HepG2 (cell line): ENCODE data around the gene LRRC8E. TPM values are rescaled to one million over a fixed set of nuclear protein-coding genes. Genes with fewer than 3 reads are reported as not detected.

Source experiments
- CHCHD3 ChIP-seq: sonication (generic); formaldehyde crosslinking; IDR thresholded peaks from 2 replicates; pipeline ENCODE4 v1.8.0; 2022; ENCODE audit warnings: mild to moderate bottlenecking, missing genetic modification reagents, moderate library complexity
- DPF2 ChIP-seq: sonication (generic); formaldehyde crosslinking; IDR thresholded peaks from 2 replicates; pipeline ENCODE4 v1.4.0; 2020; ENCODE audit warnings: mild to moderate bottlenecking, low read depth, missing genetic modification reagents, borderline replicate concordance
- E2F1 ChIP-seq: sonication (generic); formaldehyde crosslinking; IDR thresholded peaks from 2 replicates; pipeline ENCODE4 v1.5.0; 2020; ENCODE audit warnings: missing genetic modification reagents
- HNRNPL ChIP-seq: fragments of 200-400 bp; formaldehyde crosslinking; IDR thresholded peaks from 2 replicates; pipeline ENCODE4 v1.6.1; 2017; ENCODE audit warnings: mild to moderate bottlenecking, low read depth, low read length
- HOXD1 ChIP-seq: sonication (generic); formaldehyde crosslinking; IDR thresholded peaks from 2 replicates; pipeline ENCODE4 v1.5.0; 2020; ENCODE audit warnings: missing genetic modification reagents
- JARID2 ChIP-seq: sonication (generic); formaldehyde crosslinking; IDR thresholded peaks from 2 replicates; pipeline ENCODE4 v1.8.1; 2023; ENCODE audit warnings: missing genetic modification reagents, inconsistent platforms; ENCODE audit not compliant: insufficient replicate concordance
- KDM5B ChIP-seq: sonication (generic); formaldehyde crosslinking; IDR thresholded peaks from 2 replicates; pipeline ENCODE4 v1.4.0; 2020; ENCODE audit warnings: missing genetic modification reagents, mild to moderate bottlenecking, borderline replicate concordance
- KMT2B ChIP-seq: IDR thresholded peaks from 2 replicates; pipeline ENCODE4 v1.6.1; 2016; ENCODE audit warnings: missing genetic modification reagents, missing compliant biosample characterization
- LRRFIP1 ChIP-seq: sonication (generic); formaldehyde crosslinking; conservative IDR thresholded peaks from 2 replicates; pipeline ENCODE4 v1.4.0; 2020; ENCODE audit warnings: missing genetic modification reagents
- MAZ ChIP-seq, 2 experiments: sonication (generic) in 1 of 2; formaldehyde crosslinking in 1 of 2; IDR thresholded peaks; 2 replicates each; pipeline versions ENCODE4 v1.5.0 to v1.6.1; 2012 to 2020; ENCODE audit warnings: low read depth in 2 of 2, mild to moderate bottlenecking in 2 of 2, borderline replicate concordance in 1 of 2, improper control_type of control experiment in 1 of 2, low read length in 1 of 2, missing genetic modification reagents in 1 of 2, moderate library complexity in 1 of 2
- STAG1 ChIP-seq: sonication (generic); formaldehyde crosslinking; IDR thresholded peaks from 2 replicates; pipeline ENCODE4 v1.4.0; 2020; ENCODE audit warnings: missing genetic modification reagents
- TBX2 ChIP-seq: sonication (generic); formaldehyde crosslinking; IDR thresholded peaks from 2 replicates; pipeline ENCODE4 v1.5.0; 2020; ENCODE audit warnings: missing genetic modification reagents, mild to moderate bottlenecking, borderline replicate concordance
- TCF7L2 ChIP-seq: IDR thresholded peaks from 2 replicates; pipeline ENCODE4 v1.6.1; 2011; ENCODE audit warnings: mild to moderate bottlenecking, low read depth, low read length, moderate library complexity
- ZBTB2 ChIP-seq: sonication (generic); formaldehyde crosslinking; IDR thresholded peaks from 2 replicates; pipeline ENCODE4 v1.8.0; 2022; ENCODE audit warnings: low read depth, missing genetic modification reagents
- ZFY ChIP-seq: sonication (generic); formaldehyde crosslinking; IDR thresholded peaks from 2 replicates; pipeline ENCODE4 v1.4.0; 2020; ENCODE audit warnings: missing genetic modification reagents
- ZNF546 ChIP-seq: sonication (generic); formaldehyde crosslinking; conservative IDR thresholded peaks from 2 replicates; pipeline ENCODE4 v1.8.1; 2023; ENCODE audit warnings: mild to moderate bottlenecking, missing genetic modification reagents
- polyA plus RNA-seq, 8 experiments: library from polyadenylated mRNA; depleted of rRNA in 3 of 8; stranded (reverse) in 7 of 8; unstranded in 1 of 8; fragments of >200 nt; fragmentation: Illumina TruSeq in 4 of 8; extraction: Trizol in 4 of 8; gene quantifications; 2 replicates each; pipeline versions ENCODE4 v1.2.1 to v1.2.3, GENCODE V29; 2011 to 2016; ENCODE audit warnings: low read depth in 4 of 8, missing spikeins in 1 of 8, mixed read lengths in 1 of 8; ENCODE audit not compliant: insufficient read depth in 1 of 8
- total RNA-seq, 5 experiments: library from RNA; depleted of rRNA; stranded (reverse); fragments of >200 nt; fragmentation: Illumina TruSeq; extraction: Trizol; gene quantifications; 2 replicates each; pipeline ENCODE4 v1.2.3, GENCODE V29; 2016; ENCODE audit warnings: low read depth in 1 of 5
- TF ChIP-seq, protein P1 (sequence below): sonication (generic); formaldehyde crosslinking; IDR thresholded peaks from 2 replicates; pipeline ENCODE4 v1.8.1; 2023; ENCODE audit warnings: missing genetic modification reagents, mild to moderate bottlenecking, borderline replicate concordance
- TF ChIP-seq, protein P2 (sequence below): IDR thresholded peaks from 2 replicates; pipeline ENCODE4 v1.6.1; 2016; ENCODE audit warnings: low read depth, borderline replicate concordance
- TF ChIP-seq, protein P3 (sequence below): IDR thresholded peaks from 2 replicates; pipeline ENCODE4 v1.6.1; 2016; ENCODE audit warnings: missing compliant biosample characterization, missing genetic modification reagents, borderline replicate concordance
- TF ChIP-seq, protein P4 (sequence below): sonication (generic); formaldehyde crosslinking; IDR thresholded peaks from 2 replicates; pipeline ENCODE4 v1.8.1; 2023; ENCODE audit warnings: missing genetic modification reagents, inconsistent platforms, borderline replicate concordance

The LRRC8E gene
- total and polyA plus RNA-seq, 2 of the 13 experiments (the other 11 are each of a cell fraction or from before 2014, with no cell fraction given) = 8.0 to 10.3 TPM

DNA sequence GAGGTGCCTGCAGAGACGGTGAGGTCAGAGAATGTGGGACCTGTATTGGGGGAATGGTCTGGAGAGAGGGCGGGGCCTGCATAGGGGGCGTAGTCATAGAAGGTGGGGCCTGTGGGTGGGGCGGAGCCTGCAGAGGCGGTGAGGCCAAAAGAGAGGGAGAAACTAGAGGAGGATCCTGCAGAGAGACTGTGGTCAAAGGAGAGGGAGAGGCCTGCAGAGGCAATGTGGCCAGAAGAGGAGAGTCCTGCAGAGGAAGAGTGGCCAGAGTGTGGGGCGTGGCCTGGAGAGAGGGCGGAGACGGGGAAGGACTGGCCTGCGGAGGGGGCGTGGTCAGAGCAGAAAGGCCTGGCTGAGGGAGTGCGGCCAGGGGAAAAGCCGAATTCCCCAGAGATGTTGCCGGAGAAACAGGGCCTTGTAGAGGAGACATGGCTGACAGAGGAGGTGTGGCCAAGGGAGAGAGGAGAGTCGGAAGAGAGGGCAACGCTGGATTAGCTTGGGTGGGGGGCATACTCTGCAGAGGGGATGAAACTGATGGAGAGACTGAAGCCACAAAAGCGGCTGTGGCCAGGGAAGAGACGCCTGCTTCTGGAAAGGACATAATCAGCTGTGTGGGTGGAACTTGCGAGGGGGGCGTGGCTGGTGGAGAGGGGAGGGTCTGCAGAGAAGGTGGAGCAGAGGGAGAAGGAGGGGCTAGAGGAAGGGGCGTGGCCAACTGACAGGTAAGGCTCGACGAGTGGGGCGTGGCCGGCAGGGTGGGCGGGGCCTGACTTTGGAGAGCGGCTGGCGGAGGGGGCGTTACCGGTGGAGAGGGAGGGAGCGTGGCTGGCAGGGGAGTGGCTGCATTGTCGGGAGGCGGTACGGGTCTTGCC is 16.6 kb upstream of the LRRC8E start (continued):
- TF ChIP-seq KMT2B (no peak), CHCHD3 (no peak), HNRNPL (no peak), KDM5B (no peak), TBX2 (CRISPR knock-in tag) (peak; percentile 64), MAZ (IDR thresholded peaks at IDR 0.05; ENCODE audit: borderline replicate concordance, low read depth, low read length) (peak; percentile 59; the same call in 1 of the 2 replicates), MAZ (CRISPR knock-in tag; IDR thresholded peaks at IDR 0.05; ENCODE audit: low read depth) (peak; percentile 46; the same call in 1 of the 2 replicates), JARID2 (CRISPR knock-in tag) (no peak), ZBTB2 (CRISPR knock-in tag) (no peak), TCF7L2 (no peak), HOXD1 (CRISPR knock-in tag) (no peak), DPF2 (CRISPR knock-in tag) (no peak), STAG1 (CRISPR knock-in tag) (no peak), ZFY (peak; percentile 41), E2F1 (no peak), LRRFIP1 (CRISPR knock-in tag) (no peak), ZNF546 (no peak)
- TF ChIP-seq, protein P1, sequence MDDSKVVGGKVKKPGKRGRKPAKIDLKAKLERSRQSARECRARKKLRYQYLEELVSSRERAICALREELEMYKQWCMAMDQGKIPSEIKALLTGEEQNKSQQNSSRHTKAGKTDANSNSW (CRISPR knock-in tag) = no peak
- TF ChIP-seq, protein P2, sequence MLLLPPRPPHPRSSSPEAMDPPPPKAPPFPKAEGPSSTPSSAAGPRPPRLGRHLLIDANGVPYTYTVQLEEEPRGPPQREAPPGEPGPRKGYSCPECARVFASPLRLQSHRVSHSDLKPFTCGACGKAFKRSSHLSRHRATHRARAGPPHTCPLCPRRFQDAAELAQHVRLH (CRISPR knock-in tag) = no peak
- TF ChIP-seq, protein P3, sequence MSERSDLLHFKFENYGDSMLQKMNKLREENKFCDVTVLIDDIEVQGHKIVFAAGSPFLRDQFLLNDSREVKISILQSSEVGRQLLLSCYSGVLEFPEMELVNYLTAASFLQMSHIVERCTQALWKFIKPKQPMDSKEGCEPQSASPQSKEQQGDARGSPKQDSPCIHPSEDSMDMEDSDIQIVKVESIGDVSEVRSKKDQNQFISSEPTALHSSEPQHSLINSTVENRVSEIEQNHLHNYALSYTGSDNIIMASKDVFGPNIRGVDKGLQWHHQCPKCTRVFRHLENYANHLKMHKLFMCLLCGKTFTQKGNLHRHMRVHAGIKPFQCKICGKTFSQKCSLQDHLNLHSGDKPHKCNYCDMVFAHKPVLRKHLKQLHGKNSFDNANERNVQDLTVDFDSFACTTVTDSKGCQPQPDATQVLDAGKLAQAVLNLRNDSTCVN (CRISPR knock-in tag) = no peak
- TF ChIP-seq, protein P4, sequence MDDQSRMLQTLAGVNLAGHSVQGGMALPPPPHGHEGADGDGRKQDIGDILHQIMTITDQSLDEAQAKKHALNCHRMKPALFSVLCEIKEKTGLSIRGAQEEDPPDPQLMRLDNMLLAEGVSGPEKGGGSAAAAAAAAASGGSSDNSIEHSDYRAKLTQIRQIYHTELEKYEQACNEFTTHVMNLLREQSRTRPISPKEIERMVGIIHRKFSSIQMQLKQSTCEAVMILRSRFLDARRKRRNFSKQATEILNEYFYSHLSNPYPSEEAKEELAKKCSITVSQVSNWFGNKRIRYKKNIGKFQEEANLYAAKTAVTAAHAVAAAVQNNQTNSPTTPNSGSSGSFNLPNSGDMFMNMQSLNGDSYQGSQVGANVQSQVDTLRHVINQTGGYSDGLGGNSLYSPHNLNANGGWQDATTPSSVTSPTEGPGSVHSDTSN (CRISPR knock-in tag) = no peak
